ENCODE results near the gene ARMC8. TPM values are rescaled to one million over a fixed set of nuclear protein-coding genes. Genes with fewer than 3 reads are reported as not detected.

The ARMC8 gene
- total and polyA plus RNA-seq, 2 of the 8 experiments (the other 6 are each of a cell fraction or from before 2014, with no cell fraction given) = 47.3 to 58.5 TPM

GRCh38 chr3:138253609-138254008 lies 66.5 kb downstream of the ARMC8 start:
- CTCF ChIA-PET (ENCODE audit: partially characterized antibody) = interaction anchor here (0.6 to 1.1 kb wide), 3 partner anchors 94 to 135 kb away, joined by 3 to 4 read pairs (median 3); no protein-coding TSS in a partner anchor
- Histone ChIP-seq H4K20me1 (replicated peaks in 1 of 2; ENCODE audit: control insufficient read depth in 1 of 2, insufficient read depth in 2 of 2, low read length in 2 of 2) (no peaks in the 10 kb centered on the region), H4K91ac (replicated peaks; ENCODE audit: insufficient read length, low read length) (no peak overlapping the region)

More at GRCh38 chr3:138253609-138254008, 66.5 kb downstream of the ARMC8 start:
- no peak overlapping the region for H4K5ac ChIP-seq (ENCODE audit: insufficient read length, low read depth, low read length)
- TF ChIP-seq NRF1 (IDR thresholded peaks at IDR 0.05; ENCODE audit: low read depth, low read length) = no peak
- TF ChIP-seq CTBP2 (IDR thresholded peaks at IDR 0.05; ENCODE audit: borderline replicate concordance, insufficient read depth, insufficient read length, low read length) = no peak
- no peak for TF ChIP-seq RAD21 (IDR thresholded peaks at IDR 0.05 in 1 of 2, conservative IDR thresholded peaks at IDR 0.05 in 1 of 2; ENCODE audit: low read depth in 2 of 2, low read length in 2 of 2)
- TF ChIP-seq CBX5 (IDR thresholded peaks at IDR 0.05; ENCODE audit: low read depth, low read length) = no peak
- no peak for TF ChIP-seq EZH2 (IDR thresholded peaks at IDR 0.05; ENCODE audit: low read depth, low read length, severe bottlenecking)
- no peak for TF ChIP-seq SP1 (IDR thresholded peaks at IDR 0.05; ENCODE audit: low read depth, low read length)
- TF ChIP-seq USF2 (IDR thresholded peaks at IDR 0.05; ENCODE audit: low read length) = no peak
- TF ChIP-seq SRF (IDR thresholded peaks at IDR 0.05; ENCODE audit: low read depth, low read length) = no peak
- WGBS, 2 experiments (ENCODE audit: extremely low coverage in 1 of 2, insufficient coverage in 1 of 2, insufficient read length in 1 of 2, insufficient replicate concordance in 2 of 2, low coverage in 1 of 2, low lambda C conversion rate in 2 of 2, missing lambda C conversion rate in 1 of 2) = 85% methylated on average over 1 of the region's 1 CpG; no CpG with 5 or more reads in 1 of the 2 experiments
- DNase-seq (ENCODE audit: low read depth in 1 of 2, low spot score in 2 of 2) = no peak
- H2AFZ ChIP-seq (ENCODE audit: low read length) = no peak overlapping the region
- H3K18ac ChIP-seq (ENCODE audit: extremely low read depth, low read length) = no peak overlapping the region
- H2AK5ac ChIP-seq (ENCODE audit: low read depth, low read length) = no peak overlapping the region
- no peak overlapping the region for H3K56ac ChIP-seq (replicated peaks; ENCODE audit: insufficient read length, low read depth, low read length)
- FAIRE-seq = no peak
- no peak overlapping the region for H3K27ac ChIP-seq (ENCODE audit: low read depth, low read length)
- H3K4me3 ChIP-seq (ENCODE audit: extremely low read depth in 1 of 4, insufficient read depth in 2 of 4, low read depth in 3 of 4, low read length in 4 of 4) = no peak overlapping the region
- H3K27me3 ChIP-seq (replicated peaks in 1 of 4; ENCODE audit: control insufficient read depth in 3 of 4, extremely low read depth in 1 of 4, insufficient read depth in 3 of 4, low read length in 3 of 4) = no peaks in the 10 kb centered on the region
- no peak overlapping the region for H3K14ac ChIP-seq (ENCODE audit: insufficient read length)
- no peak overlapping the region for H3K4me2 ChIP-seq (ENCODE audit: insufficient read depth in 1 of 2, low read depth in 2 of 2, low read length in 2 of 2)
- no peak overlapping the region for H2BK20ac ChIP-seq (ENCODE audit: low read length)
- no peak overlapping the region for H3K23ac ChIP-seq (ENCODE audit: insufficient read length)
- H3K36me3 ChIP-seq (ENCODE audit: control insufficient read depth in 2 of 4, insufficient read depth in 4 of 4, low read length in 3 of 4) = peaks cover 0 to 3% (median 0%) of the 10 kb centered on the region in 4 experiments; a peak in 2 of 8 replicates
- no peak overlapping the region for H4K8ac ChIP-seq (ENCODE audit: extremely low read depth, insufficient read depth, low read length)
- no peak overlapping the region for H2BK120ac ChIP-seq (replicated peaks; ENCODE audit: low read depth, low read length)
- H3K4ac ChIP-seq (replicated peaks; ENCODE audit: insufficient read length, low read depth, low read length) = no peak overlapping the region
- H2BK5ac ChIP-seq (ENCODE audit: low read depth, low read length) = no peak overlapping the region
- POLR2A ChIA-PET (ENCODE audit: partially characterized antibody) = interaction anchor here (0.9 to 1.5 kb wide), 2 partner anchors 10 to 61 kb away, joined by 3 to 4 read pairs; no protein-coding TSS in a partner anchor
- no peaks in the 10 kb centered on the region for H3K79me1 ChIP-seq (ENCODE audit: low read depth, low read length)
- no peaks in the 10 kb centered on the region for H3K23me2 ChIP-seq (ENCODE audit: low read depth, low read length)
- no peaks in the 10 kb centered on the region for H3K4me1 ChIP-seq (replicated peaks in 1 of 4; ENCODE audit: control insufficient read depth in 3 of 4, insufficient read depth in 4 of 4, low read length in 3 of 4)
- no peak overlapping the region for H2BK12ac ChIP-seq (ENCODE audit: low read depth, low read length)
- H2BK15ac ChIP-seq (ENCODE audit: low read length) = no peak overlapping the region
- no peaks in the 10 kb centered on the region for H3K9me3 ChIP-seq (ENCODE audit: insufficient read depth in 2 of 2, low read depth in 1 of 2, low read length in 1 of 2)
- no peaks in the 10 kb centered on the region for H3K79me2 ChIP-seq (ENCODE audit: control insufficient read depth in 1 of 2, insufficient read depth in 2 of 2, low read length in 2 of 2)
- no peak overlapping the region for H3K9ac ChIP-seq (replicated peaks in 1 of 4; ENCODE audit: extremely low read depth in 1 of 4, low read depth in 3 of 4, low read length in 3 of 4)

Data from H1 (cell line).